Adrenal gland (tissue), 12 donors: ENCODE measurements around the gene PSMG3. TPM values are rescaled to one million over a fixed set of nuclear protein-coding genes. Genes with fewer than 3 reads are reported as not detected.
A peak's percentile ranks its signal among the peaks of the same experiment; 100 is the strongest.

Source experiments
- DNase-seq, 7 donors: peaks; one replicate each; pipeline ENCODE4 v3.0.0-alpha.2; 2019 to 2020
- H3K27ac ChIP-seq, 5 donors: fragments of 200-600 bp; sonication (generic) in 4 of 5; 1 replicate in 3 of 5; 2 replicates in 2 of 5; pipeline versions ENCODE4 v1.5.1 to v1.8.0; 2016 to 2020; ENCODE audit warnings: mild to moderate bottlenecking in 1 of 5
- H3K27me3 ChIP-seq: fragments of 200-600 bp; 2 replicates; pipeline ENCODE4 v1.8.0; 2021
- H3K36me3 ChIP-seq, 2 donors: fragments of 200-600 bp; replicated peaks in 1 of 2; 1 replicate in 1 of 2; 2 replicates in 1 of 2; pipeline versions ENCODE4 v1.5.1 to v1.8.0; 2018 to 2022
- H3K4me1 ChIP-seq, 2 donors: fragments of 200-600 bp; replicated peaks in 1 of 2; 1 replicate in 1 of 2; 2 replicates in 1 of 2; pipeline versions ENCODE4 v1.5.1 to v1.8.0; 2018 to 2021
- H3K4me3 ChIP-seq, 4 donors: fragments of 200-600 bp; sonication (generic) in 3 of 4; one replicate each; pipeline ENCODE4 v1.5.1; 2016 to 2018
- H3K9me3 ChIP-seq, 3 donors: fragments of 200-600 bp; sonication (generic) in 1 of 3; replicated peaks in 1 of 3; 1 replicate in 2 of 3; 2 replicates in 1 of 3; pipeline versions ENCODE4 v1.5.1 to v1.8.0; 2016 to 2021
- POLR2A ChIP-seq, 2 donors: fragments of 450-650 bp; IDR thresholded peaks; one replicate each; pipeline ENCODE4 v1.6.1; 2017; ENCODE audit warnings: antibody characterized with exemption in 2 of 2, mild to moderate bottlenecking in 2 of 2, moderate library complexity in 1 of 2
- WGBS, 4 donors: extraction: QIAGEN DNeasy Blood & Tissue Kit in 2 of 4; methylation state at CpG; one replicate each; pipeline versions ENCODE4 v1.1.5 to v1.1.7; 2013 to 2017; 5-methylcytosine and 5-hydroxymethylcytosine counted together
- intact Hi-C, 2 donors: fragments of 100-400 bp; cut with DNase I; formaldehyde crosslinking; loops; one replicate each; pipeline versions ENCODE4 v1.14.1 to v1.15.0; 2022 to 2023
- polyA plus RNA-seq, 3 donors: library from polyadenylated mRNA; stranded (reverse); fragments of 200-250 nt in 2 of 3; fragments of 350-450 nt in 1 of 3; fragmentation: Illumina TruSeq in 1 of 3; extraction: RNeasy Lipid Tissue Mini Kit (QIAGEN cat#74804) in 1 of 3; gene quantifications; one replicate each; pipeline ENCODE4 v1.2.3, GENCODE V29; 2013 to 2014
- total RNA-seq, 9 donors: library from RNA; depleted of rRNA in 4 of 9; stranded (reverse); fragments of >200 nt in 4 of 9; fragments of 120-200 nt in 1 of 9; fragmentation: NEBNext Ultra II Directional in 1 of 9; extraction: Animal tissue kit (Norgen Biotek cat#: 25700) in 1 of 9; gene quantifications; one replicate each; pipeline versions ENCODE4 v1.1.0 to v1.2.4, GENCODE V29; 2013 to 2023
- TF ChIP-seq, protein P1 (sequence below), 6 experiments: fragments of 450-650 bp in 4 of 6; fragments of 200-600 bp in 2 of 6; sonication (generic) in 1 of 6; IDR thresholded peaks; 1 replicate in 5 of 6; 2 replicates in 1 of 6; pipeline versions ENCODE4 v1.5.1 to v1.8.0; 2016 to 2021; ENCODE audit warnings: antibody characterized with exemption in 6 of 6, mild to moderate bottlenecking in 2 of 6, moderate library complexity in 1 of 6
- donor health status: healthy with polysubstance abuse.
- donor health status: Bipolar disorder and iron deficiency.
- donor health status: DM: yes; HTN: yes; CAD: no.
- donor health status: DM: no; HTN: no; CAD: no.
- donor health status: DM: no; HTN: no; CAD: no.
- donor health status: DM: yes; HTN: yes; CAD: no.

Gene PSMG3
- total and polyA plus RNA-seq, 12 donors = 17.3 to 82.7 (median 34.8) TPM

DNA sequence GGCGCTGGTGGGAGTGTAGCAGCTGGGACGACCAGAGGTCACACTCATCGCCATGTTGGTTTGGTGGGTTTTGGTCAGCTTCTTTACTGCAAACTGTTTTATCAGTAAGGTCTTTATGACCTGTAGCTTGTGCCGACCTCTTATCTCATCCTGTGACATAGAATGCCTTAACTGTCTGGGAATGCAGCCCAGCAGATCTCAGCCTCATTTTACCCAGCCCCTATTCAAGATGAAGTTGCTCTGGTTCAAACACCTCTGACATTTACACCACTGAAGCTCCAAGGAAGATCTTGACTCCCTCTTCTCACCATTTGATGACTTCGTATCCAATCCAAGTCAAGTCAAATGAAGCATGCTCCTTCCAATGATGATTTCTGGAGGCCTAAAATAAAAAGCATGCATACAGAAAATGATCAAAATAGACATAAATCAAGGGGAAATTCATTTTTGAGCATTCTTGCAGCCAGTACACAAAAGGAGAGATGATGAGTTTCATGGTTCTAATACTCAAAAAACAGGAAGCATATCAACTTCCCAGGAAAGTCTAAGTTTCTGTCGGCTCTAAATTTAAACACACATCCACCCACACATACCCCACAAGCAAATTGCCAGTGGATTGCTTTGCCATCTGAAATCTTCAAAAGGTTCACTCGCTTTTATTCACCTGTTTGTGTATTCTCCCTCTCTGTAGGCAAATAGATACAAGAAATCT, 2.4 kb upstream of the PSMG3 start:
- no peak for DNase-seq
- peak overlapping the region in 1 of 5 donors; percentile 44 for H3K27ac ChIP-seq
- WGBS, 4 donors = 68 to 88% (median 86%) methylated on average over 4 to 7 of the region's 7 CpGs
- intact Hi-C loops = loop anchor here (10.0 kb wide), 2 partner anchors 643 to 783 kb away; partner anchors contain the start of gene EIF3B (in 1 of the 2)
- H3K27me3 ChIP-seq = no peaks in the 10 kb centered on the region
- no peak overlapping the region for H3K4me3 ChIP-seq
- peaks cover 0 to 6% of the 10 kb centered on the region in 2 donors for H3K36me3 ChIP-seq
- TF ChIP-seq, protein P1, sequence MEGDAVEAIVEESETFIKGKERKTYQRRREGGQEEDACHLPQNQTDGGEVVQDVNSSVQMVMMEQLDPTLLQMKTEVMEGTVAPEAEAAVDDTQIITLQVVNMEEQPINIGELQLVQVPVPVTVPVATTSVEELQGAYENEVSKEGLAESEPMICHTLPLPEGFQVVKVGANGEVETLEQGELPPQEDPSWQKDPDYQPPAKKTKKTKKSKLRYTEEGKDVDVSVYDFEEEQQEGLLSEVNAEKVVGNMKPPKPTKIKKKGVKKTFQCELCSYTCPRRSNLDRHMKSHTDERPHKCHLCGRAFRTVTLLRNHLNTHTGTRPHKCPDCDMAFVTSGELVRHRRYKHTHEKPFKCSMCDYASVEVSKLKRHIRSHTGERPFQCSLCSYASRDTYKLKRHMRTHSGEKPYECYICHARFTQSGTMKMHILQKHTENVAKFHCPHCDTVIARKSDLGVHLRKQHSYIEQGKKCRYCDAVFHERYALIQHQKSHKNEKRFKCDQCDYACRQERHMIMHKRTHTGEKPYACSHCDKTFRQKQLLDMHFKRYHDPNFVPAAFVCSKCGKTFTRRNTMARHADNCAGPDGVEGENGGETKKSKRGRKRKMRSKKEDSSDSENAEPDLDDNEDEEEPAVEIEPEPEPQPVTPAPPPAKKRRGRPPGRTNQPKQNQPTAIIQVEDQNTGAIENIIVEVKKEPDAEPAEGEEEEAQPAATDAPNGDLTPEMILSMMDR (IDR thresholded peaks at IDR 0.05) = no peak
- TF ChIP-seq POLR2A (IDR thresholded peaks at IDR 0.05) = no peak
- no peaks in the 10 kb centered on the region for H3K9me3 ChIP-seq
- H3K4me1 ChIP-seq = peaks cover 22 to 24% of the 10 kb centered on the region in 2 donors

DNA sequence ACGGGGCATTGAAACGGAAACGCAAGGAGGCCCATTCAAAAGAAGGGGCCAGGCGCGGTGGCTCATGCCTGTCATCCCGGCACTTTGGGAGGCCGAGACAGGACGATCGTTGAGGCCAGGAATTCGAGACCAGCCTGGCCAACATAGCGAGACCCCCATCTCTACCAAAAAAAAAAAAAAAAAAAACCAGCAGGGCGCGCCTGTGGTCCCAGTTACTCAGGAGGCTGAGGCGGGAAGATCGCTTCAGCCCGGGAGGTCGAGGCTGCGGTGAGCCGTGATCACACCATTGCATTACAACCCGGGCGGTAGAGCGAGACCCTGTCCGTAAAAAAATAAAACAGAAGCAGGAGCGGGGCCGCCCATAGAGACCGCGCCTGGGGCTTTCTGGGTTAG, 396 bp downstream of the PSMG3 start:
- no peak for DNase-seq
- Histone ChIP-seq H3K36me3 (peaks cover 0 to 14% of the 10 kb centered on the region in 2 donors), H3K27me3 (no peaks in the 10 kb centered on the region), H3K9me3 (no peaks in the 10 kb centered on the region), H3K4me3 (peak overlapping the region in 3 of 4 donors; percentile 30 to 87 (median 65)), H3K27ac (peak overlapping the region in 4 of 5 donors; percentile 87 to 94 (median 93)), H3K4me1 (peaks cover 22 to 24% of the 10 kb centered on the region in 2 donors)
- TF ChIP-seq, protein P1 (IDR thresholded peaks at IDR 0.05) = no peak
- no peak for TF ChIP-seq POLR2A (IDR thresholded peaks at IDR 0.05)
- 16 to 25% (median 22%) methylated on average over 24 to 27 of the region's 27 CpGs for WGBS, 4 donors
- intact Hi-C loops = no loop called here

DNA sequence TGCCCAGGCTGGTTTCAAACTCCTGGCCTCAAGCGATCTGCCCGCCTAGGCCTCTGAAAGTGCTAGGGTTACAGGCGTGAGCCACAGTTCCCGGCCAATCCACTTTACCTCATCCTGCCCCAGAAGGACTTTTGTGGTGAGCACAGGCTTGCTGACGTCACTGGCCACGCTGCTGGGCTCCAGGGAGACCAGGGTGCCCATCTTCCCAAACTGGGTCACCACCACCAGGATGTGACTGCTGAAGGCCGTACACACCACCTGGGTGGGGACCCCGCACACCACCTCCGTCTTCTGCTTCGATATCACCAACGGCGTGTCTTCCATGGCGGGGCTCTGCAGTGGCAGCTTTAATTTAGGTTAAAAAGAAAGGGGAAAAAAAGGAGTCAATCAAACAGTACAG, 816 bp downstream of the PSMG3 start:
- WGBS, 4 donors = 74 to 86% (median 79%) methylated on average over 11 to 13 of the region's 13 CpGs

DNA sequence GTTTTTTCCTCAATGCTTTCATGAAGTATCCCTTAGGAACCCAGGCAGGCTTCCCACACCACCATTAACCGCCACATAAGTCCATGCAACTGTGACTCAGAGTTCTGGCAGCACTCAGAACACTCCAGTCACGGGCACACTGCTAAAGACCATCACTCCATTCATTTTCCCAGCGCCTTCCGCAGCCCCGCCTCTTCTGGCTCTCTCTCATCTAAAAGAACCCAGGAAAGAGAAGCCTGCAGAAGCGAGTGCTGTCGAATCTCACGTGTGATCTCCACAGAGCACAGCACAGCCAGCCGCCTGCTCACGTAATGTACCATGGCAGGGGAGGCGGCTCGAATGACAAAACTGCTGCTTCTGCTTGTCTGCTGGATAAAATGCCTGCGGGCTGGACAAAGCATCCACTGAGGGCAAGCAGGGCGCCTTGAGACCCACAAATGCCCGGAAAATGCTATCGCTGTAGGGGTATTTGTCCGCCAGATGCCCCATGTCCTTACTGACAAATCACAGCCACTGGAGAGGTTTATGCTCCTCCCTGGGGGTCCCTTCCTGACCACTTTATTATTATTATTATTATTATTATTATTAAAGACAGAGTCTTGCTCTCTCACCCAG, 1.8 kb downstream of the PSMG3 start:
- no peaks in the 10 kb centered on the region for H3K9me3 ChIP-seq
- 90 to 94% (median 92%) methylated on average over 13 to 17 of the region's 17 CpGs for WGBS, 4 donors
- H3K4me3 ChIP-seq = no peak overlapping the region
- peaks cover 22 to 24% of the 10 kb centered on the region in 2 donors for H3K4me1 ChIP-seq
- H3K27ac ChIP-seq = no peak overlapping the region
- H3K27me3 ChIP-seq = no peaks in the 10 kb centered on the region
- DNase-seq = peak in 1 of 7 donors; percentile 63
- intact Hi-C loops = no loop called here
- H3K36me3 ChIP-seq = peaks cover 0 to 14% of the 10 kb centered on the region in 2 donors
- no peak for TF ChIP-seq POLR2A (IDR thresholded peaks at IDR 0.05)
- TF ChIP-seq, protein P1 (IDR thresholded peaks at IDR 0.05) = no peak

More for the DNA sequence above, 816 bp downstream of the PSMG3 start:
- Histone ChIP-seq H3K9me3 (no peaks in the 10 kb centered on the region), H3K4me3 (peak overlapping the region in 1 of 4 donors; percentile 87), H3K36me3 (peaks cover 0 to 14% of the 10 kb centered on the region in 2 donors), H3K27ac (peak overlapping the region in 1 of 5 donors; percentile 94), H3K27me3 (no peaks in the 10 kb centered on the region), H3K4me1 (peaks cover 22 to 24% of the 10 kb centered on the region in 2 donors)
- intact Hi-C loops = no loop called here
- TF ChIP-seq, protein P1 (IDR thresholded peaks at IDR 0.05) = no peak
- no peak for TF ChIP-seq POLR2A (IDR thresholded peaks at IDR 0.05)
- no peak for DNase-seq
